ENCODE measurements around the gene GALNS.

Gene GALNS

GRCh38 chr16:88855176-88855575 lies 1.6 kb downstream of the GALNS start:
- DNase-seq, result peak; percentile 41 to 44

GRCh38 chr16:88854306-88855111 lies 2.2 kb downstream of the GALNS start:
- DNase-seq, result peak; percentile 85 to 92

GRCh38 chr16:88853325-88853941 lies 3.3 kb downstream of the GALNS start:
- DNase-seq, result peak; percentile 51 to 56

GRCh38 chr16:88851616-88852015 lies 5.1 kb downstream of the GALNS start:
- DNase-seq, result no peak

- no peak for DNase-seq
Observed at GRCh38 chr16:88850531-88851199, 6.1 kb downstream of the GALNS start.

- no peak for DNase-seq
Observed at GRCh38 chr16:88848557-88848956, 8.2 kb downstream of the GALNS start.

- no peak for DNase-seq
Observed at GRCh38 chr16:88847654-88848053, 9.1 kb downstream of the GALNS start.

GRCh38 chr16:88846088-88846487 lies 10.7 kb downstream of the GALNS start:
- peak; percentile 92 to 95 for DNase-seq

- DNase-seq, result no peak
Observed at GRCh38 chr16:88844419-88845036, 12.2 kb downstream of the GALNS start.

- DNase-seq, result no peak
Observed at GRCh38 chr16:88843256-88843655, 13.5 kb downstream of the GALNS start.

- DNase-seq, result no peak
Observed at GRCh38 chr16:88842806-88843205, 13.9 kb downstream of the GALNS start.

GRCh38 chr16:88842308-88842756 lies 14.4 kb downstream of the GALNS start:
- DNase-seq, result no peak

GRCh38 chr16:88841521-88842307 lies 15.0 kb downstream of the GALNS start:
- no peak for DNase-seq

- no peak for DNase-seq
Observed at GRCh38 chr16:88840600-88841215, 16.0 kb downstream of the GALNS start.

GRCh38 chr16:88839745-88840599 lies 16.8 kb downstream of the GALNS start:
- peak in 1 of 2 donors; percentile 33 for DNase-seq

- DNase-seq, result no peak
Observed at GRCh38 chr16:88839026-88839529, 17.7 kb downstream of the GALNS start.

- no peak for DNase-seq
Observed at GRCh38 chr16:88838566-88838965, 18.2 kb downstream of the GALNS start.

GRCh38 chr16:88837806-88838205 lies 18.9 kb downstream of the GALNS start:
- DNase-seq, result no peak

- no peak for DNase-seq
Observed at GRCh38 chr16:88836791-88837190, 20.0 kb downstream of the GALNS start.

- no peak for DNase-seq
Observed at GRCh38 chr16:88835818-88836217, 20.9 kb downstream of the GALNS start.

GRCh38 chr16:88835383-88835782 lies 21.4 kb downstream of the GALNS start:
- DNase-seq, result no peak

All from inflammatory macrophage treated with lipopolysaccharide for 1 hour (primary cell).